ENCODE data around the gene PACSIN1.

The PACSIN1 gene

GRCh38 chr6:34526241-34526972, 60.5 kb downstream of the PACSIN1 start:
- no peak overlapping the region for H3K14ac ChIP-seq (ENCODE audit: low read length)
- H3K9ac ChIP-seq (ENCODE audit: low read depth, low read length, poor library complexity): peak overlapping the region; percentile 82
- H4K8ac ChIP-seq (ENCODE audit: low read depth, low read length): no peak overlapping the region
- no peak overlapping the region for H3K4me2 ChIP-seq (ENCODE audit: insufficient read depth, low read length, poor library complexity, severe bottlenecking)
- WGBS, 2 donors (ENCODE audit: extremely low coverage in 2 of 2, insufficient read length in 2 of 2, insufficient replicate concordance in 1 of 2): no CpG with 5 or more reads among the region's 23 CpGs
- H3K36me3 ChIP-seq (replicated peaks in 1 of 2; ENCODE audit: control insufficient read depth in 2 of 2, insufficient read depth in 2 of 2, low read length in 2 of 2): no peaks in the 10 kb centered on the region
- H3K4ac ChIP-seq (ENCODE audit: low read length): no peak overlapping the region
- H2BK120ac ChIP-seq (ENCODE audit: low read depth, low read length): no peak overlapping the region
- peak overlapping the region; percentile 34 for H4K91ac ChIP-seq (ENCODE audit: low read depth, low read length, poor library complexity)
- DNase-seq (ENCODE audit: low spot score): no peak
- H3K18ac ChIP-seq (ENCODE audit: low read length): peak overlapping the region; percentile 88
- H3K23ac ChIP-seq (ENCODE audit: low read depth, low read length, poor library complexity): peak overlapping the region; percentile 69
- H3K9me3 ChIP-seq (replicated peaks in 1 of 2; ENCODE audit: control insufficient read depth in 2 of 2, insufficient read depth in 1 of 2, low read depth in 1 of 2, low read length in 2 of 2): no peaks in the 10 kb centered on the region
- peak overlapping the region; percentile 75 for H2AFZ ChIP-seq (ENCODE audit: low read length)
- peak overlapping the region in 1 of 2 donors; percentile 44 for H3K4me3 ChIP-seq (ENCODE audit: low read length in 2 of 2)
- H2BK15ac ChIP-seq (ENCODE audit: low read length): peak overlapping the region; percentile 46
- H2AK5ac ChIP-seq (ENCODE audit: low read depth, low read length): peak overlapping the region; percentile 79
- H3K27ac ChIP-seq (replicated peaks; ENCODE audit: low read length): no peak overlapping the region
- H2BK5ac ChIP-seq (ENCODE audit: low read length): no peak overlapping the region
- no peak overlapping the region for H2BK12ac ChIP-seq (ENCODE audit: low read length)
- H3K4me1 ChIP-seq (ENCODE audit: control insufficient read depth in 2 of 2, insufficient read depth in 1 of 2, low read depth in 1 of 2, low read length in 2 of 2): peaks cover 0 to 7% of the 10 kb centered on the region in 2 donors
- no peaks in the 10 kb centered on the region for H3K79me1 ChIP-seq (ENCODE audit: low read depth, low read length)
- H3K27me3 ChIP-seq (ENCODE audit: control insufficient read depth in 3 of 3, insufficient read depth in 3 of 3, low read depth in 1 of 3, low read length in 3 of 3): peaks cover 0 to 47% (median 0%) of the 10 kb centered on the region in 3 experiments

DNA sequence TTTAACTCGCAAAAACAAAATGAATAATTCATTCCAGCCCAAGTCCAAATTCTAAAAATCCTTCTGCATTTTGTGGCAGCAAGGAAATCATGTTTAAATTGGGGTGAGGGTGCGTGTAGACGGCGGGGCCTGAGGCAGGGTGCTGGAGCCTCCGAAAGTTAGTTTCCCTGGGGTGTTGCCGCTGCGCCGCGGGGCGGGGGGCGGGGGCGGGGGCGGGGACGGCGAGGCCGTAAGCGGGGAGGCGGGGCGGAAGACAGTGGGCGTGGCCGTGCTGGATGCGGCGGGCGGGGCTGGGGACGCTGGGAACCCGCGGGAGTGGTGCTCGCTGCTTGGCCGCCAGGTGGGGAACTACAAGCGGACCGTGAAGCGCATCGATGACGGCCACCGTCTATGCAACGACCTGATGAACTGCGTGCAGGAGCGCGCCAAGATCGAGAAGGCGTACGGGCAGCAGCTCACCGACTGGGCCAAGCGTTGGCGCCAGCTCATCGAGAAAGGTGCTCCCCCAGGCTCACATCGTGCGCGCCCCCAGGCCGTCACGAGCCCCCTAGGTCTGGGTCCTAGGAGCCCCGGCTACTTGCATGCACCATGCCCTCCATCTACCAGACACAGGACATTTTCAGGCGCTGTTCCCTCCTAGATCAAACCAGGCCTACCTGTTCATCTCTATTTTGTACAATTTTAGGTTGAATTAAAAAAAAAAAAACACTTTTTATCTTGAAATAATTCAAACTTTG, 61.3 kb downstream of the PACSIN1 start:
- Histone ChIP-seq H4K8ac (ENCODE audit: low read depth, low read length) (peak overlapping the region; percentile 96), H3K9me3 (replicated peaks in 1 of 2; ENCODE audit: control insufficient read depth in 2 of 2, insufficient read depth in 1 of 2, low read depth in 1 of 2, low read length in 2 of 2) (no peaks in the 10 kb centered on the region), H2BK5ac (ENCODE audit: low read length) (no peak overlapping the region), H2AFZ (ENCODE audit: low read length) (peak overlapping the region; percentile 83), H3K4me3 (ENCODE audit: low read length in 2 of 2) (peak overlapping the region; percentile 44 to 62), H3K23ac (ENCODE audit: low read depth, low read length, poor library complexity) (peak overlapping the region; percentile 60), H2BK12ac (ENCODE audit: low read length) (no peak overlapping the region), H2AK5ac (ENCODE audit: low read depth, low read length) (no peak overlapping the region), H2BK15ac (ENCODE audit: low read length) (no peak overlapping the region), H3K27me3 (ENCODE audit: control insufficient read depth in 3 of 3, insufficient read depth in 3 of 3, low read depth in 1 of 3, low read length in 3 of 3) (peaks cover 0 to 45% (median 0%) of the 10 kb centered on the region in 3 experiments), H3K4me1 (ENCODE audit: control insufficient read depth in 2 of 2, insufficient read depth in 1 of 2, low read depth in 1 of 2, low read length in 2 of 2) (peaks cover 0 to 7% of the 10 kb centered on the region in 2 donors), H3K9ac (ENCODE audit: low read depth, low read length, poor library complexity) (no peak overlapping the region), H3K4me2 (ENCODE audit: insufficient read depth, low read length, poor library complexity, severe bottlenecking) (peak overlapping the region; percentile 43), H3K79me1 (ENCODE audit: low read depth, low read length) (no peaks in the 10 kb centered on the region), H3K27ac (replicated peaks; ENCODE audit: low read length) (no peak overlapping the region), H3K18ac (ENCODE audit: low read length) (peak overlapping the region; percentile 89), H2BK120ac (ENCODE audit: low read depth, low read length) (no peak overlapping the region), H3K36me3 (replicated peaks in 1 of 2; ENCODE audit: control insufficient read depth in 2 of 2, insufficient read depth in 2 of 2, low read length in 2 of 2) (no peaks in the 10 kb centered on the region), H3K4ac (ENCODE audit: low read length) (no peak overlapping the region), H3K14ac (ENCODE audit: low read length) (no peak overlapping the region), H4K91ac (ENCODE audit: low read depth, low read length, poor library complexity) (no peak overlapping the region)
- DNase-seq (ENCODE audit: low spot score): peak; percentile 88
- no CpG with 5 or more reads among the region's 53 CpGs for WGBS, 2 donors (ENCODE audit: extremely low coverage in 2 of 2, insufficient read length in 2 of 2, insufficient replicate concordance in 1 of 2)

GRCh38 chr6:34527751-34528670, 62.1 kb downstream of the PACSIN1 start:
- Histone ChIP-seq H3K4ac (ENCODE audit: low read length) (no peak overlapping the region), H3K9ac (ENCODE audit: low read depth, low read length, poor library complexity) (no peak overlapping the region), H2AFZ (ENCODE audit: low read length) (no peak overlapping the region), H3K9me3 (replicated peaks in 1 of 2; ENCODE audit: control insufficient read depth in 2 of 2, insufficient read depth in 1 of 2, low read depth in 1 of 2, low read length in 2 of 2) (no peaks in the 10 kb centered on the region), H2BK5ac (ENCODE audit: low read length) (no peak overlapping the region), H2BK12ac (ENCODE audit: low read length) (peak overlapping the region; percentile 88), H2BK15ac (ENCODE audit: low read length) (peak overlapping the region; percentile 52), H3K23ac (ENCODE audit: low read depth, low read length, poor library complexity) (peak overlapping the region; percentile 82), H3K18ac (ENCODE audit: low read length) (peak overlapping the region; percentile 45), H2AK5ac (ENCODE audit: low read depth, low read length) (peak overlapping the region; percentile 31), H3K27me3 (ENCODE audit: control insufficient read depth in 3 of 3, insufficient read depth in 3 of 3, low read depth in 1 of 3, low read length in 3 of 3) (peaks cover 0 to 43% (median 0%) of the 10 kb centered on the region in 3 experiments), H4K91ac (ENCODE audit: low read depth, low read length, poor library complexity) (no peak overlapping the region), H3K79me1 (ENCODE audit: low read depth, low read length) (no peaks in the 10 kb centered on the region), H3K27ac (replicated peaks; ENCODE audit: low read length) (no peak overlapping the region), H3K4me1 (ENCODE audit: control insufficient read depth in 2 of 2, insufficient read depth in 1 of 2, low read depth in 1 of 2, low read length in 2 of 2) (peaks cover 0 to 7% of the 10 kb centered on the region in 2 donors), H3K14ac (ENCODE audit: low read length) (no peak overlapping the region), H3K4me3 (ENCODE audit: low read length in 2 of 2) (no peak overlapping the region), H3K4me2 (ENCODE audit: insufficient read depth, low read length, poor library complexity, severe bottlenecking) (no peak overlapping the region), H3K36me3 (replicated peaks in 1 of 2; ENCODE audit: control insufficient read depth in 2 of 2, insufficient read depth in 2 of 2, low read length in 2 of 2) (no peaks in the 10 kb centered on the region), H4K8ac (ENCODE audit: low read depth, low read length) (no peak overlapping the region), H2BK120ac (ENCODE audit: low read depth, low read length) (no peak overlapping the region)
- no peak for DNase-seq (ENCODE audit: low spot score)
- WGBS, 2 donors (ENCODE audit: extremely low coverage in 2 of 2, insufficient read length in 2 of 2, insufficient replicate concordance in 1 of 2): no CpG with 5 or more reads among the region's 12 CpGs

Measured in neuronal stem cell (in vitro differentiated cells).